Measurements from ENCODE around the gene SMAD1.

DNA sequence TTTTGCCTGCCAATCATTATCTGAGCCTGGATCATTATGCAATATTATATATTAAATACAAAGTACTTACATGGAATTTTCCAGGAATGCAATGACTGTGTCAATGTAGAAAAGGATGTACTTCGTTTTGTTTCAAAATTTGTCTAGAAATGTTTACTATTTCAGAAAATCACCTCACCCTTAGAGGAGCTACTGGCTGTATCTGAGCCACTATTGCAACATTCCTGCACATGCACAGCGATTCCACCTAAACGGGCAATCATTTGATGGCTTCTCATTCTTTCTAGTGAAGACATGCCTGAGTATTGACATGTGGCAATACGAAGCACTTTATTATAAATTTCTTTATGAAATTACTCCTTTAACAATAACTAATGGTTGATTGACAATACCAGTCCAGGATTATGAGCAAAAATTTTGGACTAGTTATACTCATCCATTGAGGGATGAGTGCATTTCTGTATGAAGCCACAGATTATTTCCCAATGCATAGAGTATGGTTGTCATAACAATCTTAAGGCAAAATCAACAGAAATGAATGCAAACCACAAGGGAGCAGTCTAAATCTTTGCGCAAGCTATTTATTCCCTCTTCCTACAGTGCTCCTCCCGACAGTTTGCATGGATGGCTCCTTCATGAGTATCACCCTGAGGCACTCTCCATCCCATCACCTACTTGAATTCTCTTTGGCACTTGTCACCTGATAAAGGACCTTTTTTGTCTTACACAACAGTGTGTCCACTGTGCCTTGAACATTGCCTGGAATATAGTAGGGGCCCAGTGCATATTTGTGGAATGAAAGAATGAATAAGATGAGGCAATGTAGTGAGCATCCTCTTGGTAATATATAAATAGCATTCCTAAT is 101.8 kb downstream of the SMAD1 start:
- no peak for TF ChIP-seq GATA2 (IDR thresholded peaks at IDR 0.05; ENCODE audit: low read depth, low read length)
- TF ChIP-seq GATA3 (IDR thresholded peaks at IDR 0.05; ENCODE audit: low read depth, low read length): no peak

Data from SH-SY5Y (cell line).